LNCaP clone FGC (cell line): ENCODE measurements around the gene TMEM161A.
"Not testable (repeated sequence)": the region's sequence is repeated elsewhere in the genome, so short reads cannot be mapped to it uniquely, and the experiment has no call there.

Source experiments
- DNase-seq: peaks from one replicate; pipeline ENCODE4 v3.0.0-alpha.2; 2011; ENCODE audit warnings: low read depth
- H3K4me3 ChIP-seq: 2 replicates; pipeline ENCODE4 v1.5.1; 2011; ENCODE audit warnings: mild to moderate bottlenecking, low read depth, low read length, control low read depth
- CTCF ChIP-seq: IDR thresholded peaks from 2 replicates; pipeline ENCODE4 v1.5.1; 2012; ENCODE audit warnings: mild to moderate bottlenecking; ENCODE audit not compliant: control insufficient read depth, insufficient read depth; ENCODE audit errors: extremely low read depth

The TMEM161A gene

DNA sequence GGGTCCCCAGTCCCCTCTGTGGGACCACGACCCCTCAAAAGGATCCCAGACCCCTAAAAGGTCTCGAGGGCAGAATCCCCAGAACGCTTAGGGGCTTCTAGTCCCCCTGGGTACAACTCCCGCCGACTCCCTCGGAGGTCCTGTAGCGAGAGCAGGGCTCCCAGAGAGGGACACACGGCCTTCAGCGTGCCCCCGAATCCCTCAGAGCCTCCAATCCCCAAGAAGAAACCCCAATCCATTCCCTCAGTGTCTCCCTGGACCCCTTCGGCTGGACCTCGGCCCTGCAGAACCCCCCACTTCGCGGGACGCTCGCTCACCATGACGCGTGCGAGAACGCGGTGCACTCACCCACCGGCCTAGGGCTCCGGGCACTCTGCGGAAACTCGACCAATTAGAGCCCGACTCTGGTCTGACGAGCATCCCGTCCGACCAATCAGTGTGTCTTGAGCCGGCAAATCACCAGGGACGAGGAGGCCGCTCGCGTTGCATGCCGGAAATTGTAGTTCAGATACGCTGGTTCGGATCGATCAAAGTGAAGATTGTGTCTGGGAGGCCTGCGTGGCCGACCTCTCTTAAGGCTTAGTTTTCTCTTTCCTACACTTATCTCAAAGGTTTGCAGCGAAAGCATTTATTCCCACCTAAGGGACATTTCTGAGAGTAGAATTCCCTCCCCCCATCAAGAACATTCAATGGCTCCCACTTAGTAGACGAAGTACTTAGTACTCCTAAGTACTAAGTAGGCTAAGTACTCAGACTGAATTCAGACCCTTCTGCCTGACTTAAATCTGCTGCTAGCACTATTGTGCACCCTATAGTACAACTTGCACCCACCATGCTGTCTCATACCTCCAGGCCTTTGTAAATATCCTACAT is at the start of gene TMEM161A:
Gene TMEM161A, minus strand, starts transcription at position 370 of the 873 bp plus-strand sequence. Its CDS starts 50 bp downstream, at position 320.
- DNase-seq: peak; percentile 98
- H3K4me3 ChIP-seq: peak within 1 kb of the TSS; percentile 92
- TF ChIP-seq CTCF: no peak

- no peak overlapping the region for H3K4me3 ChIP-seq
- no peak for TF ChIP-seq CTCF
- no peak for DNase-seq
These were observed 48.5 kb upstream of the TMEM161A start for GRCh38 chr19:19186742-19187141.

- peak; percentile 47 for TF ChIP-seq CTCF
- DNase-seq: no peak
- H3K4me3 ChIP-seq: no peak overlapping the region
These were observed 47.8 kb upstream of the TMEM161A start for GRCh38 chr19:19185853-19186740.

GRCh38 chr19:19181488-19181998 is 43.3 kb upstream of the TMEM161A start:
- H3K4me3 ChIP-seq: no peak overlapping the region
- no peak for DNase-seq
- TF ChIP-seq CTCF: no peak

DNA sequence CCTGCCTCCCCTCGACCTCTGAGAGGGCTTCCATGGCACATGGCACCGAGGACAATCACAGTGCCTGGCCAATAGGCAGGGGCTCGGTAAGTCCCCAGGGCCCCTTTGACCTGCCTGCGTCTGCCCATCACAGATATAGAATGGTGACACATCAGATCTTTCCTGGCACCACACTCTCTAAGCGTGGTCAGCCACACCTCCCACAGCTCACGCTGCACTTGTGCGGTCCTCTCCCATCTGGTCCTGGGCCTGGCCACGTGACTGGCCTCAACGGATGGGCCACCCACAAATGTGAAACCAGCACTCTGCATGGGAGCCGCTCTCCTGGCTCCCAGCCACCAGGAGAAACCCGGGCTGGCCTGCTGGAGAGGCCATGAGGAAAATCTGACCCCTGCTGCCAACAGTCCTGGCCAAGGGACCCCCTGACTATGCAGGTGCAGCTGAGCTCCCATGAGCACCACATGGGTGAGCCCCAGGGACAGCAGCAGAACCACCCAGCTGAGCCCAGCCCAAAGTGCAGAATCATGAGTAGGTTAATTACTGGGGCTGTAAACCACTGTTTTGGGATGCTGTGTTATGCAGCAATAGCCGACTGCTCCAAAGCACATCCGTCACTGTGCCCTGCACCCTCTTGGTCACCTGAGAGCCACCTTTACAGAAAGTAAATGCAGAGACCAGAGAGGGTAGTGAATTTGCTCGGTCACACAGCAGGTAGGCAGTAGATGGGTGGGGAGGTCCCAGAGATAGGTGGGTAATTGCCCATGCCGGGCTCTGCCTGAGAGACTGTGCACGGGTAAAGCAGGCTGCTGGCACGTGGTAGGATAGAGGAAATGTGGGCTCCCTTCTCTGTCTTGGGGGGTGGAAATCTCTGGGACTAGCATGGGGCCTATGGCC is 41.5 kb upstream of the TMEM161A start:
- DNase-seq: no peak
- no peak overlapping the region for H3K4me3 ChIP-seq
- no peak for TF ChIP-seq CTCF

GRCh38 chr19:19176950-19177349 is 38.7 kb upstream of the TMEM161A start:
- H3K4me3 ChIP-seq: no peak overlapping the region

GRCh38 chr19:19173243-19173642 is 35.0 kb upstream of the TMEM161A start:
- not testable (repeated sequence) for H3K4me3 ChIP-seq, DNase-seq

More at GRCh38 chr19:19176950-19177349, 38.7 kb upstream of the TMEM161A start:
- no peak for DNase-seq
- TF ChIP-seq CTCF: no peak
